Thyroid gland (tissue), 4 donors: Measurements from ENCODE around the gene ZNF165. TPM values are rescaled to one million over a fixed set of nuclear protein-coding genes. Genes with fewer than 3 reads are reported as not detected.
A peak's percentile ranks its signal among the peaks of the same experiment; 100 is the strongest.
"Not testable (repeated sequence)": the region's sequence is repeated elsewhere in the genome, so short reads cannot be mapped to it uniquely, and the experiment has no call there.

Experiments
- DNase-seq, 2 donors: peaks; one replicate each; pipeline ENCODE4 v3.0.0-alpha.2; 2019
- H3K27ac ChIP-seq, 3 donors: fragments of 200-600 bp; sonication (generic); 1 replicate in 2 of 3; 2 replicates in 1 of 3; pipeline ENCODE4 v1.5.1; 2016 to 2019; ENCODE audit warnings: mild to moderate bottlenecking in 1 of 3, moderate library complexity in 1 of 3
- H3K27me3 ChIP-seq: fragments of 200-600 bp; sonication (generic); one replicate; pipeline ENCODE4 v1.5.1; 2019
- H3K36me3 ChIP-seq, 2 donors: fragments of 200-600 bp; sonication (generic); one replicate each; pipeline ENCODE4 v1.5.1; 2016 to 2019
- H3K4me1 ChIP-seq, 2 donors: fragments of 200-600 bp; sonication (generic); one replicate each; pipeline ENCODE4 v1.5.1; 2017 to 2019
- H3K4me3 ChIP-seq, 3 donors: fragments of 200-600 bp; sonication (generic); replicated peaks in 1 of 3; 1 replicate in 2 of 3; 2 replicates in 1 of 3; pipeline ENCODE4 v1.5.1; 2016; ENCODE audit warnings: mild to moderate bottlenecking in 1 of 3
- H3K9me3 ChIP-seq: fragments of 200-600 bp; sonication (generic); one replicate; pipeline ENCODE4 v1.5.1; 2017
- CTCF ChIP-seq, 6 experiments: fragments of 200-600 bp in 3 of 6; fragments of 450-650 bp in 3 of 6; sonication (generic) in 3 of 6; IDR thresholded peaks; one replicate each; pipeline ENCODE4 v1.5.1; 2016 to 2019; ENCODE audit warnings: antibody characterized with exemption in 6 of 6, mild to moderate bottlenecking in 2 of 6, inconsistent platforms in 1 of 6, moderate library complexity in 1 of 6
- POLR2A ChIP-seq, 2 donors: fragments of 450-650 bp; IDR thresholded peaks; one replicate each; pipeline ENCODE4 v1.6.1; 2017; ENCODE audit warnings: antibody characterized with exemption in 2 of 2, mild to moderate bottlenecking in 2 of 2, moderate library complexity in 1 of 2
- WGBS, 2 donors: methylation state at CpG; one replicate each; pipeline ENCODE4 v1.1.5; 2017; 5-methylcytosine and 5-hydroxymethylcytosine counted together
- intact Hi-C: fragments of 100-400 bp; cut with DNase I; formaldehyde crosslinking; loops from one replicate; pipeline ENCODE4 v1.15.1; 2023
- total RNA-seq, 4 donors: library from RNA; depleted of rRNA; stranded (reverse); fragments of >200 nt; gene quantifications; one replicate each; pipeline ENCODE4 v1.2.3, GENCODE V29; 2016

Gene ZNF165
- total RNA-seq, 4 donors from 2014 or later, result 1.7 to 5.3 (median 4.0) TPM

GRCh38 chr6:28090917-28091586, 10.7 kb downstream of the ZNF165 start:
- DNase-seq, result no peak
- intact Hi-C loops, result no loop called here
- Histone ChIP-seq H3K27me3 (no peaks in the 10 kb centered on the region), H3K27ac (no peak overlapping the region), H3K36me3 (peaks cover 4 to 23% of the 10 kb centered on the region in 2 donors), H3K4me3 (no peak overlapping the region), H3K4me1 (no peaks in the 10 kb centered on the region), H3K9me3 (no peaks in the 10 kb centered on the region)
- 39 to 40% methylated on average over 27 to 31 of the region's 33 CpGs for WGBS, 2 donors
- no peak for TF ChIP-seq POLR2A (IDR thresholded peaks at IDR 0.05)
- no peak for TF ChIP-seq CTCF (IDR thresholded peaks at IDR 0.05)

GRCh38 chr6:28102222-28102621, 21.9 kb downstream of the ZNF165 start:
- WGBS, 2 donors, result 79 to 82% methylated on average over 7 of the region's 7 CpGs

GRCh38 chr6:28102699-28103098, 22.3 kb downstream of the ZNF165 start:
- H3K4me3 ChIP-seq, H3K4me1 ChIP-seq, H3K9me3 ChIP-seq, DNase-seq, H3K27me3 ChIP-seq, H3K36me3 ChIP-seq, H3K27ac ChIP-seq, intact Hi-C loops: not testable (repeated sequence)

More at GRCh38 chr6:28102222-28102621, 21.9 kb downstream of the ZNF165 start:
- H3K4me1 ChIP-seq, H3K9me3 ChIP-seq, DNase-seq, H3K36me3 ChIP-seq, H3K27ac ChIP-seq, intact Hi-C loops, H3K4me3 ChIP-seq, H3K27me3 ChIP-seq: not testable (repeated sequence)

GRCh38 chr6:28104392-28105244, 24.2 kb downstream of the ZNF165 start:
- Histone ChIP-seq H3K27ac (peak overlapping the region; percentile 66 to 90 (median 88)), H3K4me1 (peaks cover 0 to 3% of the 10 kb centered on the region in 2 donors), H3K27me3 (no peaks in the 10 kb centered on the region), H3K4me3 (peak overlapping the region; percentile 42 to 79 (median 59)), H3K36me3 (no peaks in the 10 kb centered on the region), H3K9me3 (no peaks in the 10 kb centered on the region)
- DNase-seq, result peak; percentile 80 to 81
- intact Hi-C loops, result no loop called here
- TF ChIP-seq CTCF (IDR thresholded peaks at IDR 0.05), result peak; percentile 46 to 80 (median 65)
- peak; percentile 33 to 90 for TF ChIP-seq POLR2A (IDR thresholded peaks at IDR 0.05)
- 2 to 8% methylated on average over 11 to 24 of the region's 54 CpGs for WGBS, 2 donors

- TF ChIP-seq CTCF (IDR thresholded peaks at IDR 0.05), result no peak
- Histone ChIP-seq H3K4me1 (peaks cover 0 to 3% of the 10 kb centered on the region in 2 donors), H3K9me3 (no peaks in the 10 kb centered on the region), H3K36me3 (no peaks in the 10 kb centered on the region), H3K27me3 (no peaks in the 10 kb centered on the region), H3K27ac (peak overlapping the region in 2 of 3 donors; percentile 88 to 90), H3K4me3 (peak overlapping the region; percentile 42 to 79 (median 59))
- 22 to 26% methylated on average over 5 of the region's 5 CpGs for WGBS, 2 donors
- intact Hi-C loops, result no loop called here
- DNase-seq, result no peak
These were observed 24.9 kb downstream of the ZNF165 start for GRCh38 chr6:28105245-28105639.

- Histone ChIP-seq H3K36me3 (no peaks in the 10 kb centered on the region), H3K27me3 (no peaks in the 10 kb centered on the region), H3K4me3 (no peak overlapping the region), H3K4me1 (peaks cover 0 to 3% of the 10 kb centered on the region in 2 donors), H3K9me3 (no peaks in the 10 kb centered on the region), H3K27ac (no peak overlapping the region)
- TF ChIP-seq POLR2A (IDR thresholded peaks at IDR 0.05), result no peak
- TF ChIP-seq CTCF (IDR thresholded peaks at IDR 0.05), result no peak
- intact Hi-C loops, result no loop called here
- WGBS, 2 donors, result 74 to 93% methylated on average over 3 of the region's 3 CpGs
- DNase-seq, result no peak
These were observed 27.1 kb downstream of the ZNF165 start for GRCh38 chr6:28107506-28107905.
